ENCODE data around the gene NWD2.
A peak's percentile ranks its signal among the peaks of the same experiment; 100 is the strongest.

The NWD2 gene

DNA sequence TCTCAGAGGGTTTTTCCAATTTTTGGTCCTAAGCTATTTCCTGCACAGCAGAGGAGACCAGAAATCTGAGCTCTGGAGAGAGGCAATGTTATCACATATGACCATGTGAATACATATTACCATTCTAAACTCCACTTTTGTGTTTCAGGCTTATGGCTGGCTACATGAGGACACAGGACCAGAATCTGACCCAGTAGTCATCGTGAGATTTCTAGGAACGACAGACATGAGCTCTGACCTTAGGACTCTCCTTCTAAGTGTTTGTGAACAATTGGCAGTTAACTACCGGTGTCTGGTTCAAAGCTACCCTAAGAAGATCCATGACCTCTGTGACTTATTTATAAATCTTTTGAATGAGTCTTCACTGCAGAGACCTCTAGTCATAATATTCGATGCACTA, 198.6 kb downstream of the NWD2 start:
- no peak for DNase-seq

GRCh38 chr4:37445023-37445422, 200.5 kb downstream of the NWD2 start:
- DNase-seq: no peak

DNA sequence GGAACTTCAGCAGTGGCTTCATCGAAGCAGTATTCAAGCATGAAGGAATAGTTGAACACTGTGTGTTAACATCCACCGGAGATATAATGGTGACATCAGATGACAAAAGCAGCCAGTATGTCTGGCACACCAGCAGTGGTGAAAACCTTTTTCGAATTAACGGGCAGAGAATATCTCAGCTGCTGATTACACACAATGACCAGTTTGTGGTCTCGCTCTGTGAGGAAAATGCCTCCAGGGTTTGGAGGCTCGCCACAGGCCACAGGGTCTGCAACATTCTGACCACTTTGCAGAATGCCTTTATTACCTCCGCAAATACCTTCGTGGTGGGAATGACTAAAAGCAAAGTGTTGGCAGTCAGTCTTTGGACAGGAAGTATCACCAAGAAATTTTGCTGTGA, 201.5 kb downstream of the NWD2 start:
- no peak for DNase-seq

GRCh38 chr4:37447886-37448285, 203.3 kb downstream of the NWD2 start:
- DNase-seq: no peak

DNA sequence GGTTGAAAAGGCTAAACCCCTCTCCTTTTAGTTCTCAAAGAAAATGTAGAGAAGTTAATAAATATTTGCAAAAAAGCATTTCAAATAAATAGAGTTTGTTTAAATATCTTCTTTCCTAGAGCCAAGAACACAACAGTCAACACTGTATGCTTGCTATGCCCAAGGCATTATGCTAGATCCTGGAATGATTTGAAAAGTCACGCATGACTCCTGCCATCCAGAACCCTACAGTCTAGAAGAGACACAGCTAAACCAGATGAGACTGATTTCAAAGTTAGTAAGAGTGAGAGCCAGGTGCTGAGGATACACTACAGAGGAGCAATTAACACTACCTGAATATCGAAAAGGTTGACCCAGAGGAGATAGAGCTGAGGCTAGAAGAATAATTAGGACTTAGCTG, 205.8 kb downstream of the NWD2 start:
- no peak for DNase-seq

- DNase-seq: no peak
Observed at GRCh38 chr4:37450911-37451310, 206.4 kb downstream of the NWD2 start.

DNA sequence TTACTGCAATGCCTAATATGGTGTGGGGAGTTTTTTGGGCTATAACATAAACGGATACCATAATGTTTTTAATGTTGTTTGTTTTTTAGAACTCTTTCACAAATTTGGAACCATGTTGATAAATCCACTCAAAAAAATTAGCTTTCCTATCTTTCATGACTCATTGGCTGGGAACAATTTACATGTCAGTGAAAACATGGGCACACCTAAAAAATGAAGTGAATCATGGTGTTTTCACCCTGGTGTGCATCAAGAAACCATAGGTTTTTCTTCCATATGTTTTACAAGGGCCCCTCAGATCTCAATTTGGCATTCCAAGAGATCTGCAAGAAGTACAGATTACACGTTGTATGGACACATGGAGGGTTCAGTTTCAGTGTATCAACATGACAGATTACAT, 207.1 kb downstream of the NWD2 start:
- DNase-seq: no peak

- DNase-seq: peak; percentile 20 to 44
Observed at GRCh38 chr4:37452952-37453280, 208.4 kb downstream of the NWD2 start.

- DNase-seq: peak; percentile 19 to 22
Observed at GRCh38 chr4:37453281-37453998, 208.9 kb downstream of the NWD2 start.

GRCh38 chr4:37453999-37454800, 209.7 kb downstream of the NWD2 start:
- no peak for DNase-seq

DNA sequence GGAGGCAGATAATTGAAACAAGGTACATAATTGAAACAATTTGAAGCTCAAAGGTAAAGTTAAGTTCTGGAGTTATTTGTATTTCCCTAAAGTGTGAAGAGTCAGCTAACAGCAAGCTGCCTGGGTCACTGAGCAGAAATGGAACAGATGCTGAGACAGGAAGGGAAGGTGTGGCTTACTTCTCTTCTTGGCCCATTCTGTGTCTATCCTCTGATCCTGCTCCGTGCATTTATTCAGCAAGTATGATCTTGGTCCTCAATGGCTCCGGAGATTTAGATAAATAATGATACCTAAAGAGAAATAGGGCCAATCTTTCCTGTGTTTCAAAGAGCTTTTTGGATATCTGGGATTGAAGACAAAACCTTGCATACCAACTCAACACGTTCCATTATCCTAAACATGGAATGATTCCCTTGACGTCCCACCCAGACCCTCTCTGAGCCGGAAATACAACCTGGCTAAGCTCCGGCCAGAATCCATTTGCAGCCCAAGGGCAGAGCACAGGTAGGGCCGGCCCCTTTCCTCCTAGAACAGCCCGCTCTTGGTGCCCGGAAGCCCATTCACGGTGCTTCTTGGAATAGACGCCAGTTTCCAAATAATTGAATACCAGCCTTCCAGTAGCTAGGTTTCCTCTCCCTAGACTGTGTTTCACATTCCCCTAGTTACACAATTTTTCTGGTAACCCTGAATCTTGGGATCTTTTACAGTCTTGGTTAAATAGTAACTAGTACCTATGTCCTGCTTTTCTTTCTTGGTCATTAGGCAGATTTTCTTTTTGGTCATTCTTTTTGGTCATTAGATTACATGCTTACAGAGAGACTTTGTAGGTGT, 211.0 kb downstream of the NWD2 start:
- no peak for DNase-seq

- DNase-seq: no peak
Observed at GRCh38 chr4:37461801-37462200, 217.3 kb downstream of the NWD2 start.

DNA sequence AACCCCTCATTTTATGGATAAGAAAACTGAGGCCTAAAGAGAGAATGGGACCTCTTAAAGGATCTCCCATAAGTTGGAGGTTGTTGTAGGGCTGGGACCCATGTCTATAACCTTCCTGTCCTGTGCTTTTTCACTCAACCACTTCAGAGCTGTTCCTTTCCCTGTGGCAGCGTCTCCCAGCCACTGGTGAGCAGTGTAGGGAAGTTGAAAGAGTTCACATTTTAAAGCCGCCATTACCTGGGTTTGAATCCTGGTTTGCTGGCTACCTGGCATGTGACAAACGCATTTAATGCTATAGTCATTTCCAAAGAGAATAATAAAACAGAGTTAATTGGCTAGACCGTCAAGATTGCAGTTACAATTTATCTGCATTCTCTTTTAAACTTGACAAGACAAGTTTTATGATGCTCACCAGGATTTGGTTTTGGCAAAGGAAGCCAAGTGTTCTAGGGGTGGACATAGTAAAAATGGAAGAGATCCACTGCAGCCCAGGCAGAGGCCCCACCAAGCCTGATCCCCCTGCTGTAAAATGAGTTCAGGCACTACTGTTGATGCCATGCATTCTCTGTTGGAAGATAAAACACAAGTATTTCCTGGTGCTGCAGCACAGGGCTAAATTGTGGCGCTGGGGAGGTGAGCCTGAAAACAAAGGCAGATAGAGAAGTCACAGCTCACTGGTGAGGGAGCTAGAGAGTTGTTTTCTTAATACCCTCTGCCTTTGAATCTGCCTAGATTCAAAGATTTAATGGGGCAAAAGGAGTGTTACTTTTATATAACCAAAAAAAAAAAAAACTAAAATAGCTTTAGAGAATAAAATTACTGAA, 218.7 kb downstream of the NWD2 start:
- no peak for DNase-seq

DNA sequence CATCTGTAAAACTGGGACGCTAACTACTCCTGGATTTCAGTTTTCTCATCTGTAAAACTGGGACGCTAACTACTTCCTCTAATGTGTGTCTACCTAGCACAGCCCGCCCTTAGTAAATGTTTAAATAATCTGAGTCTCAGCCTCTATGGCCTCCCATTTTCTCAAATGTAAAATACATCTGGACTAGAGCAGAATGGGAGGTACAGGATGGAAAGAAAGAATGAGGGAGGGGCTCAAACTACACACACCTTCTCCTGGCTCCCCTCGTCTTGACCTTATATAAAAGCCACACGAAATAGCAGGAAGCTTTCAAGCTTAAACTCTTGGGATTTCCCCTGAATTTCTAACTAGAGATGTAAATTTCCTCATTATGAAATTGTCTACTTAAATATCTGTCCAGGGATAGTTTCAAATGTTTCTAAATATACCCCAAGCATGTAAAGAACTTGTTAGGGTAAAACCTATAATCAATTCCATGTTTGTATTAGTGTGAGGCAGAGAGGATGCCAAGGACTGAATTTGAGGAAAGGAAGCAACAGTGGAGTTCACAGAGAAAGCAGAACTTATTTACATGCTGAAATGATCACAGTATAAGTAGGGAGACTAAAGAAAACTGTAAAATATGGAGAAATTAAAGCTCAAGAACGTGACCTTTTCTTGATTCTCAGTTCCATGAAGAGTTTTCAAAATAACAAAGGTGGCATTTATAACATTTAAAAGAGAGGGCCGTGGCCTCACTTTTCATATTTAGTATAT, 220.0 kb downstream of the NWD2 start:
- DNase-seq: no peak

DNA sequence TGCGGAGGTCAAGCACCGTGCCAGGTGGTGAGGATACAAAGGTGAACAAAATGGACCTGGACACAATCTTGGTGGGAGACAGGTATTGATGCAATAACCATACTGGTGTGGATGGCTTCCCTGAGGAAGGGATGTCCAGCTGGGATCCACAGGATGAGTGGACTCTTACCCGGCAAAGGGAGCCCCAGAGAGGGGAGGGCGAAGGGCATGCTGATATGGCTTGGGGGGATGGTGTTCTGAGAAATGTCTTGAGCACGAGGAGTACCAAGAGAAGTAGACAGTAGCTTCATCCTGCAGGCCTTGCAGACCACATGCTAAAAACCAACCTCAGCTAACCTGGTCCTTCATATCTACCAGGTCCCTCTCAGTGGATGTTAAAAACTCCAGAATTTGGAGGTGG, 220.8 kb downstream of the NWD2 start:
- DNase-seq: no peak

DNA sequence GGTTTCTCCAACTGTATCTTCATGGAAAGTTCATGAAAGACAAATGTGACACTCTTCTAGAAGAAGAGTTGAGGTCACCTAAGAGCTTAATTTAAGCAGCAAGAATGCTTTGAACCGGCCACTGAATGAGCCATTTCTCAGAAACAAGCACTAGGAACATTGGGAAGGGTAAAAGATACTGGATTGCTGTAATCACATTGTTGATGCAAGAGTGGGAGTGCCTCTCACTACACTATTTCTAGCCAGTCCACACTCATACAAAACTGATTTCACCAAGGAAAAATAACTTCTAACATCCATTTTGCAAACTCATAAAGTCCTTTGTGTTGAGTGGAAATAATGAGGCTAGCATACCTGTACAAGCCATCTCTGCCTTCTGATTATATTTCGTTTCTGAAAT, 221.3 kb downstream of the NWD2 start:
- no peak for DNase-seq

- no peak for DNase-seq
Observed at GRCh38 chr4:37467223-37467622, 222.7 kb downstream of the NWD2 start.

DNA sequence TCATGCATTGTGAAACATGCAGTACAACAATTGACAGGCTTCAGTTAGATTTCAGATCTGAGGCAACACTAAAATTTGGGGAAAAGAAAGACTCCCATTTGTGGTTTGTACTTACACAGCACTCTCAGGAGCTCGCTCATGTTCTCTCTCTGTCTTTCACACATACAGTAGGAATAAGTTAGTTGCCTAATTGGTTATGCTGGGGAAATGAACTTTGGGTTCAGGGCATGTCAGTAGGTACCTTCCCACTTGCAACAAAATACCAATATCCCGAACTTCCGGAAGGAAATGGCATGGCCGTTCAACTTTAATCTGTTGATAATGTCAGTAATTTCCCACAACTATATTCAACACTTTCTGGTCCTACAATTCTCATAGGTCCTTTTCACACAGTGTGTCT, 223.3 kb downstream of the NWD2 start:
- no peak for DNase-seq

- DNase-seq: no peak
Observed at GRCh38 chr4:37469286-37469685, 224.7 kb downstream of the NWD2 start.

DNA sequence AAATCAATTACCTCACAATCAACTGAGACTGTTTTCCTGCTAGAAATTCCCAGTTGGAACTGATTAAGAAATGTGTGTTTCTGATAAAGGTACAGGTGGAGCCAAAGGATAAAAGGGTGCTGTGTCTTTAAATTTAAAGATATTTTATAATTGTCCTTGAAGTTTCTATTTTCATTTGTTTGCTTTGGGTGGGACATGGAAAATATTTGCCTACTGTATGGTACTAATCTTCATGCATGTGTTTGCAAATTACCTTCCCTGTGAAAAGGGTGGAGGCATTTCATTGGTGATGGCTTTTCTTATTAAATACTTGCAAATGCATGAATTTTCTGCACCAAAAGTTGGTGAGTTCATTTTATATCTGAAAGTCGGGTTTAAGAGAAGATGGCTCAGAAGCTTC, 225.7 kb downstream of the NWD2 start:
- no peak for DNase-seq

DNA sequence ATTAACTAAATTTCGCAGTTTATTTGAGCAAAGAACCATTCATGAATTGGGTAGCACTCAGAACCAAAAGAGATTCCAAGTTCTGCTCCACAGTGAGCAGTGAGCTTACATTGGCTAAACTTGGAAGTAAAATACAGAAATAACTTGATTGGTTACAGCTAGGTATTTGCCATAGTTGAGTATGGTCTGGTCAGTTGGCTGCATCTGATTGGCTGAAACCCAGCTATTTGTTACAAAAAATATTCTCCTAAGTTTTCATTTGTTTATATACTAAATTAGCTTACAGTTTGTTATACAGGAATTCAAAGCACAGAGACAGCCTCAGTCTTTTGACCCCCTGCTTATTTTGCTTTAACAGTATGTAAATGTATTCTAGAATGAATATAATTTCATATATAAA, 226.6 kb downstream of the NWD2 start:
- DNase-seq: no peak

DNA sequence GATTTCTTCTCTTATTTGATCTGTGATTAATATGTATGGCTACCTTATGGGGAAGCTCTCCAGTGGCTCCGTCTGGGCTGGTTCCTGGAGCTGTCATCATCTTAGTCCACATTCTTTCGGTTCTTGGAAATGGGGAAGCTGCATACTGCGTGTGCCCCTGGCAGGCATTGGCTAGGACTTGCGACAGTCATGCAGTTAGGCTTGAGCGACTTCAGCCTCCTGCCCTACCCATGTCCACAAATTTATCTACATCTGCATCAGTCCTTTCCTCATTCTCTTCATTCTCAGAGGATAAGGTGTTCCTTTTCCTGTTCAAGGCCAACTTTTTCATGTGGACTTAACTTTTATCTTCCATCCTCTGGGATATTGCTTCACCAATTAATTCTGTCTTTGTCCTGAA, 227.4 kb downstream of the NWD2 start:
- peak in 1 of 2 donors; percentile 34 for DNase-seq

All from CD4-positive, alpha-beta T cell treated with Interleukin-4 for 1 hour (primary cell).